Right renal pelvis (tissue), 4 donors: ENCODE measurements around the gene ATG2A. TPM values are rescaled to one million over a fixed set of nuclear protein-coding genes. Genes with fewer than 3 reads are reported as not detected.

Experiments
- DNase-seq, 4 donors: peaks; one replicate each; pipeline ENCODE4 v3.0.0-alpha.2; 2013; ENCODE audit warnings: low read depth in 4 of 4, low spot score in 3 of 4, missing footprints in 1 of 4
- polyA plus RNA-seq, 4 donors: library from polyadenylated mRNA; unstranded; fragments of 120-200 nt; gene quantifications; one replicate each; pipeline ENCODE4 v1.2.1, GENCODE V29; 2013; ENCODE audit not compliant: insufficient read length in 4 of 4

ATG2A gene
- polyA plus RNA-seq, 4 donors, result 15.5 to 25.9 (median 16.5) TPM

DNA sequence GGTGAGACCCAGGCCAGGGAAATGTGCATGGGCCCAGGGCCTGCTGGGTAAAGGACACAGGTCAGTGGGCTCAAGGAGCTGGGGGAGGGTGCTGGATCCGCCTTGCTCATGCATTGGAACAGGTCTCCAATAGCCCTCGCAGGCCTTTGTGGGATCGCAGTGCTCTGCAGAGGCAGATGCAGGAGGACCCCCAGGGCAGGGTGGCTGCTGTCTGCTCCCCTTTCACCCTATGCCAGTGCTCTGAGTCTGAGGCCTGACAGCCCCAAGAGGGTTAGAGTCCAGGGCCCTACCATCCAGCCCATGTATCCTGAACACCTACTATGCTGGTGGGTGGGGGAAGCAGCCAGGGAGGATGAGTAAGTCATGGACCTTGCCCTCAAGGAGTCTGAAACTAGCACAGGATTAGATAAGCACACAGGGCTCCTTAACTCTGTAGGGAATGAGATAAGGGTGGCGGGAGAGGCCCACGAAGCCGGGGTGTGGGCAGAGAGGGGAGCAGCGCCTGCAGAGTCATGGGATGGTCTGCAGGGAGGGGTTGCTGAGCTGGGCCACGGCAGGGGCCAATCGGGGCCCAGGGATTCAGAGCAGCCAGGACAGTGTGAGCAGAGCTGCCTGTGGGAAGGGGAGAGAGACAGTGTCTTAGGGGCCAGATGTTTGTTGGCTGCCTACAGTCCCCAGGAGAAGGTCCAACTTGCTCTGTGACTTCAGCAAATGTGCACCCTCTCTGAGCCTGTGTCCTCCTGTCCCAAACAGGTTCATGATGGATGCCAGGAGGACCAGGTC lies 28.1 kb downstream of the ATG2A start:
- no peak for DNase-seq

DNA sequence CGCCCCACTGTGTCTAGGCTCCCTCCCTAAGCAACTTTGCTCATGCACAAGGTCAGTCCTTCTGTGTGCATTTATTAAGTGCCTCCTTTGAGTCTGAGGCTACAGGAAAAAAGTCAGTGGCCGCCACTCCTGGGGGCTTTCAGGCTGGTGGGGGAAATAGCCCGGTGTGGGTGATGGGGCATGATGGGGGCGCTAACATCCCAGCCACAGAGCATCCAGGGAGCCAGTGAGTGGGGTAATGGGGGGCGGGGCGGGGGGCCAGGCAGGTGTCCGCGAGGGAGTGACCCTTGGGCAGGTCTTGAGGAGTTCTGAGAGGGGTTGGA lies 28.6 kb downstream of the ATG2A start:
- DNase-seq, result no peak

DNA sequence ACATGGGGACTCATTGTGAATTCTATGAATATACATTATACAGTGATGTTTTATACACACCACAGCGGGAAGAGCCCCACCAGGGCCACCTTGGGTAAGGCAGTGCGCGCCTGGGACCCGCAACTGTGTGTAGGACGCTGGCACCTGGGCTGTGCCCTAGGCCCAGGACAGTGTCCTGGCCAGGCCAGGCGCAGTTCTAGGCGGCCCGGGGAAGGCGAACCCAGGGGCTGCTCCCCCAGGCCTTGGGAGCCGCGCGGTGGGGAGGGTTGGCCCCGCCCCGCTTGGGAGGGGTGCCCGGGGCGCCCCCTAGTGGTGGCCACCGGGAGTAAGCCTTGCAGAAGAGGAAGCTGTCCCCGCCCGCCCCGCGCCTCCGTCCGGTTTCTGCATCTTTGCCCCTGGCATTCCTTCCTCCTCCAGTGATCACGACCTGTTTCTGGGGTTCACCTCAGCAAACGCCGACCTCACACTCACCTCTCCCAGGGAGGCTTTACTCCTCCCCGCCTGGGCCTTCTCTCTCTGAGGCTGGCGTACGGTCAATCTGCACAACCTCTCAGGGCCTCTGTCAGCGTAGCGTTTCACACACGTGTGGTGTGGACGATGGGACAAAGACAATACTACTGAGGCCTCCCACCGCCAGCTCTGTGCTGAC lies 29.1 kb downstream of the ATG2A start:
- peak in 1 of 4 donors; percentile 77 for DNase-seq

DNA sequence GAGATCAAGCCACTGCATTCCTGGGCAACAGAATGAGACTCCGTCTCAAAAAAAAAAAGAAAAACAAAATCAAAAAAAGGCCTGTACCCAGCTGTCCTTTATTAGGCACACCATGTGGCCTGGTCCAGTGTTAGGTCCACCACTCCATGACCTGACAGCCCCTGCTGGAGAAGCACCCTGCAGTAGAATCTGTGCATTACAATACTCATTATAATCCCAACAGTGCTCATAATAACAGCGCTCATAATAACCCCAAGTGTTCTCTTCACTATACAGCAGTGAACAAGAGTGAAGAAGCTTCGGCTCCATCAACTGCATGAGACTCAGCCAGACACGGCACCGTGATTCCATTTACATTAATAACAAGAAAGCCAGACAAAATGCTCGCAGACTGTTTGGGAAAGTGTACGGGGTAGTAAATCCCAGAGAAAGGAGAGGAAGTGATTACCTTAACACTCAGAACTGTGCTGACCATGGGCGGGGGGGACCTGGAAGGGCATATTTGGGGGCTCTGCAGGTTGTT lies 29.7 kb downstream of the ATG2A start:
- no peak for DNase-seq

DNA sequence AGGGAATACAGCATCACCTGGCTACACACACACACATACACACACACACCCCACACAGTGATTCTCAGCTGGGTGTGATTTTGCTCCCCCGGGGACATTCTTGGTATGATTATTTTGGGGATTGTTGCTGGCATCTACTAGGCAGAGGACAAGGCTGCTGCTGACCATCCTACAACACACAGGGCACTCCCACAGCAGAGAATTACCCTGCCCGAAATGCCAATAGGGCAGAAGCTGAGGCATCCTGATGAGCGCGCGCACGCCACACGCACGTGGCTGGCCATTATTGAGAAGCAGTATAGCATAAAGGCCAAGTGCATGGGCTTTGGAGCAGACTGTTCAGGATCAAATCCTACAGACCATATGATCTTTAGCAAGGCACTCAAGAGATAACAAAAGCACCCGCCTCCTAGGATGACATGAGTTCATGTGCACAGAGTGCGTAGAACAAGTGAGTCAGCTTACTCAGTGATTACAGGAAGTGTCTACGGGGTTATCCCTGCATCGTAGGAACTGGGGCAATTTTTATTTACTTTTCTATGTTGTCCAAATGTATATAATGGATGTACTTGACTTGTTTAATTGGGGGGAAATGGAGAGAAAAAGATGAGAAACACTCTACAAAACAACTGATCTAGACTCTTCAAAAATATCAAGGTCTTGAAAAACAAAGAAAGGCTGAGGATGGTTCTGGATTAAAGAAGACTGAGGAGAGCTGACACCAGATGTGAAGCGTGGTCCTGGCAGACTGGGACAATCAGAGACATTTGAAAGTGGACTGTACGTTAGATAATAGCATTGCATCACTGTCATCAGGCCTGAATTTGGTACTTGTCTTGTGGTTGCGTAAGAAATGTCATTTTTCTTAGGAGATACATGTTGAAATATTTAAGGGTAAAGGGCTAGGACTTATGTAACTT lies 31.4 kb downstream of the ATG2A start:
- no peak for DNase-seq

DNA sequence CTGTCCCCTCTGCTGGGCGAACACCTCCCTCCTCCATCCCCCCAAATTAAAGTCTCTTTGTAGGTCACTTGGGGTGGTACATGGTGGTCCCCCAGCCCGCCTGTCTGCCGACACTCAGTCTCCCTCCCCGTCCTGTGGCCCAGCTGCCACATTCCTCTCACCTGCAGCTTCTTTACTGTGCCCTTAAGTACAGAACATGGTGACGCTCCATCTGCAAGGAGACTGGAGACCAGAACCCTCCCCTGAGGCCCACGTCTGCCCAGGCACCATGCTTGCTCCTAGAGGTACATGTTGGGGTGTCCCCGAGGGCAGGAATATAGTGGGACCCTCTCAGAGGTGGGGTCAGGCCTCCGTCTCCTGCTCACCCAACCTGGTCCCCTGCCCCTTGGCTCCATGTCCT lies 33.0 kb downstream of the ATG2A start:
- no peak for DNase-seq

DNA sequence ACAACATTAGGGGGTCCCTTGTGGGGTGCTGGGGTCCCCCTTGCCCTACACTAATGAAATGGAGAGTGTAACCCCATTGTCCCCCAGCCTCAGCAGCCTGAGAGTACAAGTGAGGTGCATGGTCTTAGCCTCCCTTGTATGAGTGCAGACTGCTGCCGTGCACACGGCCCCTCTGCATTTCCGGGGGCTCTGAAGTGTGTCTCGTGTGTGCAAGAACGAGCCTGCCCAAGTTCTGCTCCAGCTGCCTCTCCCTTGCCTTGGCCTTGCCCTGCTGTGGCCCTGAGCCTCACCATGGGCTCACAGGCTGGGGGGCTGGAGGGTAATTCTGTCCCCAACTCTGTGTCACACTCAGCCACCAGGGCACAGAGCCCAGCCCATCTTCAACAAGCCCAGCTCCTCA lies 33.4 kb downstream of the ATG2A start:
- DNase-seq, result no peak

DNA sequence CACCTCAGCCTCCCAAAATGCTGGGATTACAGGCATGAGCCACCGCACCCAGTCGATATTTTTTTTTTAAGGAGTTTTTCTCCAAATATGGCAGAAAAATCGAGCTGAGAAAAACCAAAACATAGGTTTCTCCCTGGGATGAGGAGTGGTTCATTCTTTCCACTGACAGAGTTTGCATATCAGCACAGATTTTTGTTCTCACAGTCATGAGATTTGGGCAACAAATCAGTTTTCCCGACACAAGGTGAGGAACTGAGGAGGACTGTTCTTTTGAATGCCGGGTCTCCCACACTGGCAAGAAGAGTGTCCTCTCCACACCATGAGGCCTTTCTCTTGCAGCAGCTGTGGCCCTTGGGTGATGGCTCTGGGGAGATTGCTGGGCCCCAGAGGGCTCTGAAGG lies 34.8 kb downstream of the ATG2A start:
- DNase-seq, result no peak

DNA sequence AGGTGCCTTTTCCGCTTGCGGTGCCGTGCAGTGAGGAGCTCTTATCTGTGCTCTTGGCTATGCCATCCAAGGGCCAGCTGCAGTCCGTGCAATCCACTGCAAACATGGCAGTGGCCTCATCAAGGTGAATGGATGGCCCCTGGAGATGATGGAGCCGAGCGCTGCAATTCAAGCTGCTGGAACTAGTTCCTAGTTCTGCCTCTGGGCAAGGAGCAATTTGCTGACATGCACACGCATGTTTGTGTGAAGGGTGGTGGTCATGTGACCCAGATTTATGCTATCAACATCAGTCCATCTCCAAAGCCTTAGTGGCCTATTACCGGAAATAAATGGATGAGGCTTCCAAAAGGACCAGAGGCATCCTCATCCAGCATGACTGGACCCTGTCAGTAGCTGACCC lies 35.5 kb downstream of the ATG2A start:
- DNase-seq, result no peak

DNA sequence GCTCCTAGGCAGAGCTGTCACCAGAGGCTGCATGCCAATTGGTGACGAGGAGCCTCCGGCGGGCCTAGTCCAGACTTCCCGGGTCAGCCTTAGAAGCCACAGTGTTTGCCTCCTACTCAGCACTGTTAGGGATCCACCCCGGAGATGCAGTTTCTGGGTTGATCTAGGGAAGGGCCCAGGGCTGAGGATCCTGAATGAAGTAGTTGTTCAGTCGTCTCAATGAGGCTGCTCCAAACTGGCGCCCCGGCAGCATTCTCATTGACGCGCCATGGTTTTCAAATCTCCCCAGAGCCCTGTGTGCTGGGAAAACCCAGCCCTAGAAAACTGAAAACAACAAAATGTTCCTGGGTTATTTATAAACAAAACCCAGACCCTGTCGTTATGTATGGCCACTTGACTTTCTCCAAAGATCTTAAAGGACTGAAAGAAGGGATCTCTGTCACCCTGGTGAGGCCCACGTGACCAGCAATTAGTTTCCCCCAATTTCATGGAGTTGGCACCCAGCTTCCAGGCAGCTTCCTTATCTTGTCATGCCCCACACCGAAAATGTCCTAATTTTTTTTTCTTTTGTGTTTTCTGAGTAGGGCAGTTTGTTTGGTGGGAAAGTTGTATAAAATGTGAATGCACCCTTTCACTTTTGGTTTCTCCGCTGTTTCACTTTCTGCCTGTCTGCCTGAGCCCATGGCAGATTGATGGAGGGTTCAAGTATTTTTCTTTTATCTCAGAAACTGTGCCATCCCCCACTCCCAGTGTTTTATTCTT lies 36.6 kb downstream of the ATG2A start:
- no peak for DNase-seq

DNA sequence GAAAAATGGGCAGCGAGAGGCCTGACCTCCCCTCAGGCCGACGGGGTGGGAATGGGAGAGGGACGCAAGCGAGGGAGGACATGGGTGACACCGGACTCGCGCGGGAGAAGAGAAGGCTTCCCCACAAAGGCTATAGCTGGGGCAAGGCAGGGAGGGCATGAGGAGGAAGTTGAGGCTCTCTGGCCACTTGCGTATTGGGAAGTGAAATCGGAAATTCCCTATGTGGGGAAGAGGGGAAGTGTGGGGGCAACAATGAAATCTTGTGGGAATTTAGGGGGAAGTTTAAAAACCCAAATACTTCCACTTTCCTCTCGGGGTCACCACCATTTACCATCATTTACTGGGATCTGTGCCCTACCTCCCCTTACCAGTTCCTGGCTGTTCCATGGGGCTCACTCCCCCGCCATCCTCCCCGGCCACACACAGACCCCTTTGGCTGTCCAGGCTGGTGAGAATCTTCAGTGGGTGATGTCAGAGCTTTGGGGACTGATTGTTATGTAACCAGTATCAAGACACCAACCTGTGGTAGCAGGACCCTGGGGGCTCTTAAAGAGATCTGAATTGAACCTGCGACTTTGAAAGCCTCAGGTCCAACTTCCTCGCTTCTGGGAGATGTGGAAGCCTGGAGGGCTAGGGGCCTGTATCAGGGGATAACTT lies 37.6 kb downstream of the ATG2A start:
- DNase-seq, result no peak

DNA sequence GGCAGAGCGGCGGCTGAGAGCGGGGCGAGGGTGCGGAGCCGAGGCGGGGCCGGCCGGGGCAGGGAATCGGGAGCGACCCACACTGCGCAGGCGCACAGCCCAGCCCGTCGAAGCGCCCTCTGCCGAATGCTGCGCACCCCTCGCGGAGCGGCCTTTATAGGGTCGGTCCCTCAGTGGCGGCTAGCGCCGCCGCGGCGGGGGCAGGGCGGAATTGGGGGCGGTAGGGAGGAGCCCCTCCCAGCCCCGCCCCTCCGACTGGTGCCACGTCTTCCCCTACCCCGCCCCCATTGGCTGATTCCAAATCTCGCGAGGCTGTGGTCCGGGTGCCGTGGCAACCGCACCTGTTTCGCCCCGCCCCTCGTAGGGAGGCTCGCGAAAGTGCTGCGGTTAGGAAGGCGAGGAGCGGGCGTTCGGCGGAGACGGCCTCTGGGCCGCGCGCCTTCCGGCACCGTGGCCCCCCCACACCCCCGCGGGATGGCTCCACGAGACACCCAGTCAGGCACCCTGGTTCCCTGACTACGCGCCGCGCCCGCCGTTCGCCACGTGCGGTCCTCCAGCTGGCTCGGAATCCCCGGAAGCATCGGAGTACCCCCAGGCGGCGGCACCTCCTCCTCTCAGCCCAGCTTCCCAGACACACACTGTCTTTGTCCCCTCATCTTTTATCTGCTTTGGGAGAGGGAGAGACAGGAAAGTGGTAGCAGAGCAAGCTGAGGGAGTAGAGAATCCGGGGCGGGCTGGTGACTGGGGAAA lies 38.3 kb downstream of the ATG2A start, which contains the start of gene EHD1:
Gene EHD1, minus strand, starts transcription at position 128 of the 750 bp plus-strand sequence. CDS start 157 bp downstream, outside the sequence.
- peak; percentile 96 to 98 (median 97) for DNase-seq

DNA sequence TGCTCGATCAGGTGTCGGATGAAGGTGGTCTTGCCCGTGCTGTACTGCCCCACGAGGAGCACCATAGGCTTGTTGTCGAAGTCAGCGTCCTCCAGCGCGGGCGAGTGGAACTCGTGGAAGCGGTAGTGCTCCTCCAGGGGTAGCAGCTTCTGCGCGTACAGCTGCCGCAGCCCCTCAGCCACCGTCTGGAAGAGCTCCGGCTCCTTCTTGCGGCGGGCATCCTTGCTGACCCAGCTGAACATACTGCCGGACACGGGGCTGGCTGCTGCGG lies 38.9 kb downstream of the ATG2A start:
- DNase-seq, result no peak

DNA sequence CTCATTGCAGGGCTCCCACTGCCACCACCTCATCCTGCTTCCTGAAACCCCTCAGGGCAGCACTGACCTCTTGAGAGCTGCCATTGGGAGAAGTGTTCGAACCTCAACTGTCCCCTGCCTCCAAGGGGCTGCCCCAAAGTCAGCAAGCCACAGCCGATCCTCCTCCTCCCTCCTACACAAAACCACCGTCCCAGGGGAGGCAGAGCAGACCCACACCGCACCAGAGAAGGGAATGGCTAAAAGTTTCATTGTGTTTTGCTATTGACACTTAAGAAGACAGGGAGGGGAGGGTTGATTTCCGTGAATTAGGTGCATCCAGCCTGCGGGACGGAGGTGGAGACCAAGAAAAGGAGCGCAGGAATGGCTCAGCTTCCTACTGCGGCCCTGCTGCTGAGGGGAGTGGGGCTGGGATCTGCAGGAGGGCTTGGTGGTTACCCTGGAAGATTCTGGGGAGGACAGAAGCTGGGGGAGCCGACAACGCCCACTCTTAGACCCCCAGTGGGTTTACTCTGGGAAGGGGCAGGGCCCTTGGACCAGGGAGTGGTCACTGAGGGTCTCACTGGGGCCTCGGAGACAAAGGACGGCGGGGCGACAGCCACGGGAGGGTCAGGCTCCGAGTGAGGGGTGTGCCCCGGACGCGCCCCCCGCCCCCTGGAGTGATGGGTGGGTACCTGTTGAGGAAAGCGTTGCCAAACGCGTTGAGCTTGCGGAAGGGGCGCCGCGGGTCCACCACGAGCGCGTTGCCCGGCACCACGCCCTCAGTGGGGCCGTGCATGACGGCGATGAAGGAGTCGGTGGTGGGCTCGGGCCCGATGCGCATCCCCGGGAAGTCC lies 39.4 kb downstream of the ATG2A start:
- no peak for DNase-seq

DNA sequence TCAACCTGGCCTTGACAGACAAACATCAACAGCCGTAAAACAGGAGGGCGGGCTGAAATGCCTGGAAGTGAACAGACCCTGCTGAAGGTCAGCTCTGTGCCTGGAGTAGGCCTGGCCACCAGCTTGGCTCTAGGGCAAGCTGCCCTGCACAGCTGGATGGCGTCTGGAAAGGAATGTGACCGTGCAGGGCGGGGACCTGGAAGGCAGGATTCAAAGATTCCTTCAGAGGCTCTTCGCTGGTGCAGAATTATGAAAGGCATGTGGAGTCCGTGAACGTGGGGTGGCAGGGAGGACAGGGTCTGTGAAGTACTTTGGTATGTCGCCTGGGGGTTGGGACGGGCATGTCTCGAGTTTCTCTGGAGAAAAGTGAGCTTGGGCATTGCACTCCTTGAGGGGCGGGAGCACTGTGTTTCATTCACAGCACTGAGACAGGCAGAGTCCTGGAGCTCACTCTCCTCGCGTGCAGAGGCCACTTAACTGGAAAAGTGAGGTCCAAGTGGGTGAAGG lies 40.1 kb downstream of the ATG2A start:
- no peak for DNase-seq

DNA sequence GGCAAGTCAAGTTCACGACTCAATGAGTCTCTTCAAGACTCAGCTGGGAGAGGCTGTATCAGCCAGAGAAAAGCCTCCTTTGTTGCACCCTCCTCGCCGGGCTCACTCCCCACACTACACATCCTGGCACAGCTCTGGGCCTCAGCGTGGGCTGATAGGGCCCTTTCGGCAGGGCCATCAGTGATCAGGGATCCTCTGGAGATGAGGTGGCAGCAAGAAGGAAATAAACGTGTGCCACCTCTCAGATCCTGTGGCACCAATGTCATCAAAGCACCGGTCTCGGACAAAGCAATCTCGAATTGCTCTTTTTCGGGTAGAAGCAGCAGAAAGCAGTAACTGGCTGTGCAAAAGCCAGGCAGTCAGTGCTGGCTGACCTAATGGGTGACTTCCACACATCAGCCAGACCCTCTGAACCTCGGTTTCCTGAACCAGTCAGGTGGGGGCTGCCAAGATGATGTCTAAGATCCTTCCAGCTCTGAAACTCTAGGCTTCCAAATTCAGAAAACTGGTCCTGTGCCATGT lies 40.7 kb downstream of the ATG2A start:
- DNase-seq, result no peak

DNA sequence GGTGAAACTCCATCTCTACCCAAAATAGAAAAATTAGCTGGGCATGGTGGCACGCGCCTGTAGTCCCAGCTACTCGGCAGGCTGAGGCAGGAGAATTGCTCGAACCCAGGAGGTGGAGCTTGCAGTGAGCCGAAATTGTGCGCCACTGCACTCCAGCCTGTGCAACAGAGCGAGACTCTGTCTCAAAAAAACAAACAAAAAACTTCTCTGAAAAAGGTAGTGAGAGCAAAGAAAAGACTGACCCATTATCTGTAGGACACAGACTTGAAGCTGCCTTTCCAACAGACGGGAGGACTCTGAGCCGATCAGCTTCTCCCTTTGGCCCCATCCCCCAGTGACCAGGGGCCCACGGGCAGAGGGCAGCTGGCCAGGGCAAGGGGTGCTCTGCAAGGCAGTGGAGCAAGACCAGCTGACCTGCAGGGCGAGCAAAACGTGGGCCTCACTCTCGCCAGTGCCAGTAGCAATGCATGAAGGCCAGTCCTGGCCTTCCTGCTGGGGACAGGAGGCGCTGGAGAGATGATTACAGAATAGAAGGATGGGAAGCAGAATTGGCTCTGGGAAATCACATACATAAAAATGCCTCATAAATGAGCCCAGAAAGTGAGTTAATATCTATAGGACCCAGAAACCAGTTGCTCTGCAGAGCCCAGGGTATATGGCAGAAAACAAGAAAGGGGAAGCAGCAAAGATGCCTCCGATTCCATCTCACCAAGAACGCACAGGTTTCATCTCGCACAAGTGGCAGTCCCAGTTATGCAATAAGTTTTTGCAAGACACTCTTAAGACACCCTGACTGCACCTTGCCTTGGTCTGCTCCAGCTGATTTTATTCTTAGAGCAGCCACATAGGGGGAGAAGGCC lies 41.4 kb downstream of the ATG2A start:
- no peak for DNase-seq
